NCI-H2227 treated with DMSO at 0.1 percent for 48 hours (cell line): ENCODE measurements around the gene CGB2.
"Not testable (repeated sequence)": the region's sequence is repeated elsewhere in the genome, so short reads cannot be mapped to it uniquely, and the experiment has no call there.

Source experiments
- DNase-seq: peaks from one replicate; lab custom pipeline; 2025; lab: John Stamatoyannopoulos, UW

CGB2 gene

DNA sequence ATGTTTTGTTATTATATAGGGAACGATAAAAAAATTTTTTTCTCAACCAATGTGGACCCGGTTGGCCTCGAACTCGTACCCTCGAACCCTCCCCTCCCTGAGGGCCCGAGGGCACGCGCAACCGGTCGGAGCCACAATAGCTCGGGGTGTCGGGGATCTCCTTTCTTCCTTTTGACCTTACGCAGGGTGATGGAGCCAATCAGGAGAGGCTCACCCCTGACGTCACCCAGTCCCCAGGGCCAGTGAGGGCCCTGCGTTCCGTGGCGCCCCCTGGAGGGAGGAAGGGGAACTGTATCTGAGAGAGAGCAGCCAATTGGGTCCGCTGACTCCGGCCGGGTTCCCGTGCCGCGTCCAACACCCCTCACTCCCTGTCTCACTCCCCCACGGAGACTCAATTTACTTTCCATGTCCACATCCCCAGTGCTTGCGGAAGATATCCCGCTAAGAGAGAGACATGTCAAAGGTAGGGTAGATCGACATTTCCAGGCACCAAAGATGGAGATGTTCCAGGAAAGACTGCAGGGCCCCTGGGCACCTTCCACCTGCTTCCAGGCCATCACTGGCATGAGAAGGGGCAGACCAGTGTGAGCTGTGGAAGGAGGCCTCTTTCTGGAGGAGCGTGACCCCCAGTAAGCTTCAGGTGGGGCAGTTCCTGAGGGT, at the start of gene CGB2:
Gene CGB2 (plus strand): TSS at position 249 of the 660 bp plus-strand sequence. CDS start 206 bp downstream, at position 455.
- not testable (repeated sequence) for DNase-seq

DNA sequence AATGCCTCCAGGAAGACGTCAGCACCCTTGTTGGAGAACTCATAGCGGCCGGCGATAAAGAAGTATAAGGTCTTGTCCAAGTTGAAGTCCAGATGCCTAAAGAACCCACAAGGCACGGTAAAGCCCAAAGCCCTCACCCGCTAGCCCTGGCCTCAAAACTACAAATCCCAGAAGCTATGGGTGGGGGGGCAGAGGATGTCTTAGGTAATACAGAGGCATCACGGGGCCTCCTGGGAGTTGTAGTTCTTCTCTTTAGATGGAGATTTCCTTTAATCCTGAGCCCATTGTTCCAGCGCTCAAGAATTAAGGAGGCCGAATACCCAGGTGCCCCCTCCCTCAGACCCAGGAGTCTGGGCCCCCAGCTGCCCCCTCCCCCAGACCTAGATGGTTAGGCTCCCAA, 49.4 kb upstream of the CGB2 start:
- DNase-seq, result no peak

DNA sequence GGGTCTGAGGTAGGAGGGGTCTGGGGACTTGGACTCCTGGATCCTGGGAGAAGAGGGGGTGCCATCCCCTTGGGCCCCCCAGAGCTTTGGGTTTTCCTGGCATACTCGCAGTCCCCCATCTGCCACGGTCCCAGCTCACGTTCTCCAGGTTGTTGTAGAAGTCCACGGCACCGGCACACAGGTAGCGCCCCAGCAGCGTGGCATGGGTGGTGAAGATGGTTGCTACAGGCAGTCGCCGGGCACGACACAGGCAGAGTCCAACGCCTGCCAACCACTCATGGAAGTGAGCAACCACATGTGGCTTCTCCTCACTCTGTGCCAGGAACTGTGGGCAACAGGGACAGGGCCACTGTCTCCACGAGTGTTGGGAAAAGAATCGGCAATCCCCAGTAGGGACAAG, 46.0 kb upstream of the CGB2 start:
- no peak for DNase-seq

DNA sequence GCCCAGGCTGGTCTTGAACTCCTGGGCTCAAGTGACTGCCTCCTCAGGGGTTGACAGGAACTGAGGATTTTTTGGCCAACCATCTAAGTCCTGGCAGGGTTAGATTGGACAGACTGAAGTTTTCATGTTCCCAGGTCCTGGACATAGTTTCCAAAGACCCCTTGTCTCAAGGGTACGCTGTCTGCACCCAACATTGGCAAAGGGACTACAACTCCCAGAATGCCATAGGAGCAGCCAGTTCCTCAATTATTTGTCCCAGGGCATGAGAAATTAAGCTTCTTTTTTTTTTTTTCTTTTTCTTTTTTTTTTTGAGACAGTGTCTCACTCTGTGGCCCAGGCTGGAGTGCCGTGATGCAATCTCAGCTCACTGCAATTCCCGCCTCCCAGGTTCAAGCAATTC, 45.5 kb upstream of the CGB2 start:
- no peak for DNase-seq

DNA sequence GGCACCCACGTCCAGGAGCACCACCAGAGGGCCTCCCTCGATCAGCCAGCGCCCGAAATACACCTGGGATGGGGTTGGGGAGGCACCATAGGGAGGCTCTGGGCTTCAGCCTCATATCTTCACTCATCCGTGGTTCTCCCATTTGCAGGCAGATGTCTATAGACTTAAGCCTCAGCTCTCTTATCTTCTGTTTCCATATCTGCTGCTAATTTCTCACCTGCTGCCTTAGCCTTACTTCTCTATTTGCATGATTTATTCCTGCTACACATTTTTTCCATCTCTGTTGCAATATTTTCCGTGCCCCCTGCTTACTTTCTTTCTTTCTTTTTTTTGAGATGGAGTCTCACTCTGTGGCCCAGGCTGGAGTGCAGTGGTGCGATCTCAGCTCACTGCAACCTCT, 44.4 kb upstream of the CGB2 start:
- no peak for DNase-seq

DNA sequence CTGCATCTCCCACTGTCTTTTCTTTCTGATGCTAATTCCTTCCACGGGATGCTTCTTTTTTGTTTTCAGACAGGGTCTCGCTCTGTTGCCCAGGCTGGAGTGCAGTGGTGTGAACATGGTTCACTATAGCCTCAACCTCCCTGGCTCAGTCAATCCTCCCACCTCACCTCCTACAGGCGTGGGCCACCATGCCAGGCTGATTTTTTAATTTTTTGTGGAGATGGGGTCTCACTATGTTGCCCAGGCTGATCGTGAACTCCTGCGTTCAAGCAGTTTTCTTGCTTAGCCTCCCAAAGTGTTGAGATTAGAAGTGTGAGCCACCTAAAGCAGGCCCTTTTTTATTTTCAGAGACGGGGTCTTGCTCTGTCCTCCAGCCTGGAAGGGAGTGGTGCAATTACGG, 43.4 kb upstream of the CGB2 start:
- DNase-seq, result no peak

DNA sequence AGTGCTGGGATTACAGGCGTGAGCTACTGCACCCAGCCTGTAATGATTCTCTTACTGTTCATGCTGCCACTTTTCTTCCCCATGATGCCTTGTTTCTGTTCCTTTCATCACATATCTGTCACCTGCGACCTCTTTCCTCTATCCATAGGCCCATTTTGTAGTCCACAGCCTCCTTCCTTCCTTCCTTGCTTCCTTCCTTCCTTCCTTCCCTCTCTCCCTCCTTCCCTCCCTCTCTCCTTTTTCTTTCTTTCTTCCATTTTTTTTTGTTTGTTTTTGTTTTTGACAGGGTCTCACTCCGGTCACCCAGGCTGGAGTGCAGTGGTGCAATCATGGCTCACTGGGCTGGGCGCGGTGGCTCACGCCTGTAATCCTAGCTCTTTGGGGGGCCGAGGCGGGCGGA, 42.8 kb upstream of the CGB2 start:
- DNase-seq, result no peak

DNA sequence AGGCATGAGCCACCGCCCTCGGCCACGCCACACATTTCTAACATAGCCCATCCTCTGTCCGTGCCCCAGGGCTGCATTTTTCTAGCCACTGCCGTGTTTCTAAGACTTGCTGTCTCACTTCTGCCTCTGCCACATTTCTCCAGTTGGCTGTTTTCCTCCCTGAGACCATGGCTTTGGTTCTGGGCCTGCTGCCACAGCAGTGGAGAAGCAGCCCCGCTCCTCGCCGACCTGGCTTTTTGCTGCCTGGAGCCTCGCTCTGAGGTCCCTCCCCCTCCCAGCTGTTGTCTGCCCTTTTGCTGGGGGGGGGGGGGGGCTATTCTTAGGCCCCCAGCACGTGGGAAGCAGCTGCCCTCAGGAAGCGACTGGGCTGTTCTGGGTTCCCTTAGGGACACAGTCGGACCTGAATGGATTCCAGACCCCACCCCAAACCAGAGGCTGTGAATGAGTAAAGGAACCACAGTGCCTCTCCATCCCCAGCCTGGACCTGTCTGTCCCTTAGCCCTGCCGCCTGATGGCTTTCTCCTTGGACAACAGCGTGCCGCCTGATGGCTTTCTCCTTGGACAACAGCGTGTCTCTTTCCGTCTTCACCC, 41.9 kb upstream of the CGB2 start:
- no peak for DNase-seq

DNA sequence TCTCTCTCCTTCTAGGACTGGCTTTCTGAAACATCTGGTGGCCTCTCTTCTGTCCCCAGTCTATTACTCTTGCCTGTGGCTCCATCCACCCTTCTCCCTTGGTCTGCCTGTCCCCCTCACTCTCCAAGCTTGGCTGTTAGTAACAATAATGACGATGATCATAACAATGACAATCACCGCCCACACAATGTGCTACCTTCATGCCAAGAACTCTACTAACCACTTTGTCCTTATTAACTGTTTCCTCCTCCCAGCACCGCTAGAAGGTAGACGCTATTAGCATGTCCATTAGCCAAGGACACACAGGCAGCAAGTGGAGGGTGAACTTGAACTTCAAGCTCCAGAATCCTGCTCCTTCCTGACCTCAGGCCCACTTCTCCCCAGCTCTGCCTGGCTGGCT, 41.3 kb upstream of the CGB2 start:
- DNase-seq, result no peak

DNA sequence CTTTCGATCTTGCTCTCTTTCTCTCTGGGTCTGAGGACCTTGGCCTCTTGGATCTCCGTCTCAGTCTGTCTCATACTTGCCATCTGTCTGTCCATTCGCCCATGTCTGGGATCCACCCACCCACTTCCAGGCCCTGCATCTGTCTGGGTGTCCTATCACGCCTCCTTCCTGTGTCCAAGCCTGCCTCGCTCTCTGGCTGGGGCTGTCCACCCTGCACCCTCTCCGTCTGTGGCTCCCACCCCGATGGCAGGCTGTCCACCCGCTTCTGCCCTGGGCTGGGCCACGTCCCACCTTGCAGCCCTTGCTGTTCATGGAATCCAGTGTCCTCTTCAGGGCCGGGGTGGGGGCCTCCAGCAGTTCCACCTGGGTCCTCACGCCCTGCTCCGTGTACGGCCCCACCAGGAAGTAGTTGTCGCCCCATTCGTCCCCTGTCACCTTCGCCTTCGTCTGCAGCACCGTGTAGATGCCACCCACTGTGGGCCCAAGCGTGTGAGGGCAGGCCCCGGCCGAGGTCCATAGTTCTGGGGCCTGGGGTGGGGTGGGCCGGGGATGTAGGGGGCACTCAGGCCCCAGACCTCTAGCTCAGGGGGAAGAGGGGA, 40.6 kb upstream of the CGB2 start:
- DNase-seq, result no peak

DNA sequence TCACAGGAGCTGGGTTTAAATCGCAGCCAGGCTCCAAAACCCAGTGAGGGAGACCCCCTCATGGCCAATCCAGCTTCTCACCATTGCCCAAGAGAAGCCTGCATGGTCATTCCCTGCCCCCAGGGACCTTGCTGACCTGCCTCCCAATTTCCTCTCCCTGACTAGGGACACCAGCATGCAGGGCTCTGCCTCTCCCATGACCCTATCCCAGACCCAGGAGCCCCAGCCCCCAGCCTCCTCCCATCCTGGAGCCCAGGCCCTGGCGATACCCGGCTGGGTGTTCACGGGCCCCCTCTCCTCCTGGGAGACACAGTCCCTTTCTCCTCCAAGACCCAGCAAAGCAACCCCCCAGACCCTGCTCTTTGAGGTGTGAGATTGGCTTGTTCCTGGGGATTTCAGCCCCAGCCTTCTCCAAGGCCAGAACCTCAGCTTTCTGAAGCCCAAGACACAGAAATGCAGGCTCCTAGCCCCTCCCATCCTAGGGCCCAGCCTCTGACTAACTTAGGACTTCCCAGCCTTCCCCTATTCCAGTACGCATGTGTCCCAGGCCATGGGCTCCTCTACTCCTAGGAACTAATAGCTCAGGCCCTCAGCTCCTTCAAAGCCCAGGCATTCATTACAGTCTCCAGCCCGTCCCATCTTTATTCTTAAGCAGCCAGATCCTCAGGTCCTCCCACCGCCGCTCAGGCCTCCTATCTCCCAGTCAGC, 39.7 kb upstream of the CGB2 start:
- no peak for DNase-seq

DNA sequence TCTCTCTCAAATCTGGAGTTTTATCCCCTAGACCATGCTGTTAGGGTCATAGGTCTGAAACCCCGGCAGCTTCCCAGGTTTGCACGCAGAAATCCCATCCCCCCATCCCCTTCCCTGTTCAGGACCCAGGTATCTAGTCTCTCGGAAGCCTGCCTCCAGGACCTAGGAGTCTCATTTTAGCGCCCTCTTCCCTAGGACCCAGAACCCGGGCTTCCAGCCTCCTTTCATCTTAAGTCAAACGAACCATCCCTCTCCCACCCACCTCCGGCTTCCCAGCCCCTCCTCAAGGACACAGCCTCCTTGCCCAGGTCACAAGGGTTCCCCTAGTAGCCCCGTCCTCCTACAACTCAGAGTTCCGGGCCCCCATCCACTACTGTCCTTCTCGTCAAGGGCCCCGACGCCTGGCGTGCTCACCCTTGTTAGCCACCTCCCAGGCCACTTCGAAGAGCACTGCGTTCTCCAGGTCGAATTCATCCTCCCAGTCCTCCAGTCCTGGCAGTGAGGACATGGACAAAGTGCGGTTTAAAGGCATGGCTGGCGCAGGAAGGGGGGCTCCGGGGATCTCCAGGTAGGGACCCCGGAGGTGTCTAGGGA, 39.0 kb upstream of the CGB2 start:
- no peak for DNase-seq

DNA sequence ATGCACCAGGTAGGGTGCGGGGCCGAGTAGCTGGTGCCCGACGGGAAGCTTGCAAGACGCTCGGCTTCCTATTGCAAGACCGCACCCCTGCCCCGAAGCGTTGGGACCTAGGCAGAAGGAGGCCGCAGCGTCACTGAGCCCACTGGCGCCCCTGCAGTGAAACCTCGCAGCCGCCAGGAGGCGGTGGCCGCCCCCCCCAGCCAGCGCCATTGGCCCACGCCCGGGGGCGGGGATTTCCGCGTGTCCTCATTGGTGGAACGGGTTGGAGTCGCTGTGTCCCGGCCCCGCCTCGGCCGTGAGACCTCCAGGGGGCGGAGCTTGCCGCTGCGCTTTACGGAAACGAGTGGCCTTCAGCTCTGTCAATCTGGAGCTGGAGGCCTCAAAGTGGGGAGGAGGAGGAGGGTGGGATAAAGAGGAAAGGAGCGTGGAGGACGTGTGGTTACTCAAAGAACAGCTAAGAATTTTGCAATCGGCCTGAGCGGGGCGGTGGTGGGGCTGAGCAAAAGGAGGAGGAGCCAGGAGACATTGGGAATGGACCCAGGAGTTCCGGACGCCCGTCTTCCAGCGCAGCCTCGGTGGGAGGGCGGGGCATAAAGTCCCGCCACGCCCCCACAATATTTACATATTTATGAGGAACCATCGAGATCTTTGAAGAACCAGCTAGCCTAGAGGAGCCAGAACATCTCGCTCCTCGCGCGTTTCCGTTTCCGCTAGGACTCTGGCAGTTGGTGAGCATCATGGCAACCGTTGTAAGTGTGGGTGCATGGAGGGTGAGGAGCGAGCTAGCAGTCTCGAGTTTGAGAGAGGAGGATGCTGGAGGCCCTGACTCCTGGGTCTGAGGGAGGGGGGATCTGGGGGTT, 38.3 kb upstream of the CGB2 start, which contains the start of the genes GYS1 and RUVBL2:
Gene GYS1 (minus strand): TSS at position 135 of the 860 bp plus-strand sequence. CDS start 197 bp downstream, outside the sequence.
Gene RUVBL2 (plus strand): TSS at position 713 of the 860 bp plus-strand sequence. CDS start 25 bp downstream, at position 738.
- peak; percentile 96 for DNase-seq

DNA sequence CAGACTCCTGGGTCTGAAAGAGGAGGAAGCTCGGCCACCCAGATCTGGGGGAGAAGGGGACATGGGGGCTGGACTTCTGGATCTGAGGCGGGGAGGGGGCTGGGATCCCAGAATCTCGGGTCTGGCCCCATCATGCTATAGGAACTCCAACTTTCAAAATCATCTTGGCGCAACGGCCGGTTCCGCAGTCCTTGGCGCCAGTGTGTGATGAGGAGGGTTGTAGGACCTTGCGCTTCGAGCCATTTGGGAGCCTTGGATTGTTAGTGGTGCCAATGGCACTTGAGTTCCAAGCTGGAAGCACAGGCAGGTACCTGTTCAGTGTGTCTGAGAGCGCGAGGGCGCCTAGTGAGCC, 37.7 kb upstream of the CGB2 start:
- no peak for DNase-seq

DNA sequence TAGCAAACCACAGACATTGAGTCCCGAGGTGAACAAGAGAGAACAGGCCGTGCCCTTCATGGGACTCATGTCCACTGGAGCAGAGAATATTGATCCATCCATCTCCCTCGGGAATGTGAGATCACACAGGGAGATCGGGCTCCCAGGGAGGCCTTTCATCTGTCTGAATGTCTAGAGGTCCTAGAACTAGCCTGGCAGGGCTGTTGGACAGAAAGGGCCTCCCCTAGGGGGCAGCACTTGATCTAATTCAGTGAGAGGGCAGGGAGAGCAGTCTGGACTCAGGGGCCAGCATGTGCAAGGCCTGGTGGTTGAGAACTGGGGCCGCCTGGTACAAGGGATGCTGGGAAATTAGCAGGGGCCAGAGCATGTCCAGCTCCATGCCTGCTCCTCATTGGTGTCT, 33.7 kb upstream of the CGB2 start:
- DNase-seq, result no peak

DNA sequence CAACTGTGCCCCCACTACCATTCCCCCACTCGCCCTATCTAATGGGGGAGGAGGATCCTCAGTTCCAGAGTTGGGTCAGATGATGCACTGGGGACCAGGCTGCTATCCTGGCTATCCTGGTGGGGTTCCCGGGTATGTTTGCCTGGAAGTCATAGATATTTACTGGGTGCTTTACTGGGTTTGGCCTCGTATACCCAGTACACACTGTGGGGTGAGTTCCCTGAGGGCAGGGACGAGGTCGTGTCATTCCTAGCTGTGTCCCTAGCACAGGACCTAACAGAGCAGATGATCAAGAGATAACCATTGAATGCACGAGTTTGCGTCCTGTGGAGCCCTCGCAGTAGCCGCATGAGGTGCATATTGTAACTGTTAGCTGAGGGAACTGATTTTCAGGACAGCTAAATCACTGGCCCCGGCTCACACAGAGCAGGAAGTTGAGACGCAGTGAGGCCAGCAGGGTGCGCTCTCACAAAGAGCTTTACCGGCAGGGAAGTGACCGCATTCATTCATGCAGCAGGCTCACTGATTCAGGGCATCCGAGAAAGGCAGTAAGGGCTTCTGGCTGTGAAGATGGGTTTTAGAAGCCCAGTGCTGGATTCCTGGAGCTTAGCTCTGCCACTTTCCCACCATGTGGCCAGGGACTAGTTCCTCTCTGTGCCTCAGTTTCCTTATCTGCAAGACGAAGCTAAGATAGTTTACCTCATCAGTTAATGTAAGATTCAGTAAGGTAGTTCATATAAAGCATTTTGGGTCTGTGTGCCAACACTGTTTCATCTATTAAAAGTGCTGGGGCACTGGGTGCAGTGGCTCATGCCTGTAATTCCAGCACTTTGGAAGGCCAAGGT, 32.0 kb upstream of the CGB2 start:
- DNase-seq, result no peak

DNA sequence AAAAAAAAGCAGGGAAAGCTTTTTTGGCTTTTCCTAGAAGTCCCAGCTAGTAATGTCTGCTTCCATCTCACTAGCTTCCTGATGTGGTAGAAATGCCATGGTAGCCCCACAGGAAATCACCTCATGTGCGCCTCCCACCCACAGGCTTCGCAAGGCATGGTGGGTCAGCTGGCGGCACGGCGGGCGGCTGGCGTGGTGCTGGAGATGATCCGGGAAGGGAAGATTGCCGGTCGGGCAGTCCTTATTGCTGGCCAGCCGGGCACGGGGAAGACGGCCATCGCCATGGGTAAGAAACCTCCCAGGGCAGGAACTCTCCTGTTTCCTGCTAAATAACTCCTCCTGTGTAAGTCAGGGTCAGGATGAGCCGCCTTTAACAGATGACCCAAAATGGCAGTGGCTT, 27.6 kb upstream of the CGB2 start:
- no peak for DNase-seq

DNA sequence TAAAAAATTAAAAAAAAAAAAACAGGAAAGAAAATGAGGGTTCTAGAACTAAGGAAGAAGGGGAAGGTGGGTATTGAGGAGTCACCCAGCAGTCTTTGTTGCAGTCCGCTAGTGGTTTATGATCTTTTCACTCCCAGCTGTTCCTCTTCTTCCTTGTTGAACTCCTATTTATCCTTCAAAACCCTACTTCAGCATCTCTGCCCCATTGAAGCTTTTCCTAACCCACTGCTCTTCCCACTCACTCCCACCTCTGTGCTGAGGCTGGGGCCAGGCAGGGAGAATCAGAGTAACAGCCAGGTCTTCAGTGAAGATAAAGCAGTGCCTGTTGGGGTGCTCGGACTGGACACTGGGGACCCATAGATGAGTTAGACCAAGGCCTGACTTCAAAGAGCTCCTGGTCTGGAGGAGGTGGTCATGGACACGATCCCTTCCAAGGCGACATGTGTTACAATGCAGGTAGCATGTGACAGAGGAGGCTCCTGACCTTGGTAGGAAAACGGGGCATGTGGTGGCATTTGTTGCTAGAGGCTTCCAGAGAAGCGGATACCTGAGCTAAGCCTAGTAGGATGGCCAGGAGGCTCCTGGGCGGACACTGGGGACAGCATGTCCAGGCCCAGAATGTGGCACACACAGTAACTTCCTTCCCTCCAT, 26.6 kb upstream of the CGB2 start:
- no peak for DNase-seq

DNA sequence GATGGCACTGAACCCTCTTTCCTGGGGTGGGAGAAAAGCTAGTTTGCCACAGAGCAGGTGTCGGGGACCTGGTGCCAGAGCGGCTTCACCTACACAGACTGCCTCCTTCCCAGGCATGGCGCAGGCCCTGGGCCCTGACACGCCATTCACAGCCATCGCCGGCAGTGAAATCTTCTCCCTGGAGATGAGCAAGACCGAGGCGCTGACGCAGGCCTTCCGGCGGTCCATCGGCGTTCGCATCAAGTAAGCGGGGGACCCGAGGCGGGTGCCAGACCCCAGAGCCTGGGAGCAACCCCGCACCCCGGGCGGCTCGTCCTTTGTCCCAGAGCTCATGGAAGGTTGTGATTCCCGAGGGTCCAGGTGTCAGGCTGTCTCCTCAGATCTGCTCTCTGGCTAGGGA, 24.8 kb upstream of the CGB2 start:
- no peak for DNase-seq

DNA sequence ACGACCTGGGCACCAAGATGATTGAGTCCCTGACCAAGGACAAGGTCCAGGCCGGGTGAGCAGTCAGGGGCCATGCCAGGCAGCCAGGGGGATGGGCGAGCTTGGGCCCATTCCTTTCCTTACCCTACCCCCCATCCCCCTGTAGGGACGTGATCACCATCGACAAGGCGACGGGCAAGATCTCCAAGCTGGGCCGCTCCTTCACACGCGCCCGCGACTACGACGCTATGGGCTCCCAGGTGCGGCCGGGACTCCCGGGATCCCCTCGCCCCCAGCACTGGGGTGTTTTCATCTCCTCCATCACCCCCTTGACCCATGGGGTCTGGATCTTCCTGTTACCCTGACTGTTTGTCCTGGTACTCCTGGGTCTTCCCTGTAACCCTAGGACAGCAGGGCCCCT, 21.9 kb upstream of the CGB2 start:
- DNase-seq, result no peak
